HL-60 (cell line): ENCODE results near the gene HSCB.

ENCODE experiments used
- DNase-seq, 2 experiments: peaks; one replicate each; pipeline ENCODE4 v3.0.0-alpha.2; 2010 to 2020; ENCODE audit warnings: low read depth in 1 of 2, low spot score in 1 of 2
- H3K27ac ChIP-seq: fragments of 250-450 bp; sonication (Bioruptor Pico); replicated peaks from 2 replicates; pipeline ENCODE4 v1.5.1; 2020; ENCODE audit warnings: mild to moderate bottlenecking, moderate library complexity
- H3K27me3 ChIP-seq: fragments of 250-450 bp; sonication (Bioruptor Pico); 2 replicates; pipeline ENCODE4 v1.5.1; 2021; ENCODE audit warnings: mild to moderate bottlenecking, moderate library complexity; ENCODE audit not compliant: insufficient read depth, poor library complexity, severe bottlenecking
- H3K4me3 ChIP-seq: replicated peaks from 2 replicates; pipeline ENCODE4 v1.5.1; 2011; ENCODE audit warnings: mild to moderate bottlenecking, control low read depth, low read length; ENCODE audit not compliant: insufficient read depth
- GABPA ChIP-seq: IDR thresholded peaks from 2 replicates; pipeline ENCODE4 v1.6.1; 2012; ENCODE audit warnings: low read depth
- POLR2AphosphoS5 ChIP-seq: IDR thresholded peaks from 2 replicates; pipeline ENCODE4 v1.6.1; 2012; ENCODE audit warnings: low read depth
- REST ChIP-seq: IDR thresholded peaks from 2 replicates; pipeline ENCODE4 v1.6.1; 2012; ENCODE audit warnings: low read depth; ENCODE audit not compliant: insufficient replicate concordance
- SPI1 ChIP-seq: IDR thresholded peaks from 2 replicates; pipeline ENCODE4 v1.6.1; 2012; ENCODE audit warnings: low read depth, mild to moderate bottlenecking, borderline replicate concordance
- TF ChIP-seq, protein P1 (sequence below): IDR thresholded peaks from one replicate; pipeline ENCODE4 v1.5.1; 2011; ENCODE audit warnings: low read length, control low read depth, inconsistent platforms; ENCODE audit not compliant: insufficient read depth

The HSCB gene

DNA sequence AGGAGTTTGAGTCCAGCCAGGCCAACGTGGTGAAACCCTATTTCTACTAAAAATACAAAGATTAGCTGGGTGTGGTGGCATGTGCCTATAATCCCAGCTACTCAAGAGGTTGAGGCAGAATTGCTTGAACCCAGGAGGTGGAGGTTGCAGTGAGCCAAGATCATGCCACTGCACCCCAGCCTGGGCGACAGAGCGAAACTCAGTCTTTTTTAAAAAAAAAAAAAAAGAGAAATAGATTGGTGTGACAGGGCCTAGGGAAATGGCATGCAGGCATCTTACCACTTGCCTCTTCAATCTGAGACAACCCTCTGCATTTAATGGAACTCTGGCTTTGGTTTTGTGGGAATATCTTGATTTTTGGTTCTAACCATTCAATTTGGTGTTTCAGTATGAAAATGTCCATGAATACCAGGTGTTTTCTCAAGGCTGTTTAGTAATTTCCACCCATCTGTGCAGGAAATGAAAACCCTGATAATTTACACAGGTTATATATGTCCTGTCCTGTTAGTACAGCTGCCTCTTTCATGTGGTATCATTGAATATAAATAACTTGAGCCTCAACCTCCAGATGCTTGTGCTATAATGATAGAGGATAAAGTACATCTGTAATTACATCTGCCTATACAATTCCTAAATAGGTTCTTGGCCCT is 50.1 kb downstream of the HSCB start:
- Histone ChIP-seq H3K4me3 (no peak overlapping the region), H3K27ac (no peak overlapping the region), H3K27me3 (no peaks in the 10 kb centered on the region)
- TF ChIP-seq REST (no peak), GABPA (no peak), POLR2AphosphoS5 (no peak)
- TF ChIP-seq, protein P1, sequence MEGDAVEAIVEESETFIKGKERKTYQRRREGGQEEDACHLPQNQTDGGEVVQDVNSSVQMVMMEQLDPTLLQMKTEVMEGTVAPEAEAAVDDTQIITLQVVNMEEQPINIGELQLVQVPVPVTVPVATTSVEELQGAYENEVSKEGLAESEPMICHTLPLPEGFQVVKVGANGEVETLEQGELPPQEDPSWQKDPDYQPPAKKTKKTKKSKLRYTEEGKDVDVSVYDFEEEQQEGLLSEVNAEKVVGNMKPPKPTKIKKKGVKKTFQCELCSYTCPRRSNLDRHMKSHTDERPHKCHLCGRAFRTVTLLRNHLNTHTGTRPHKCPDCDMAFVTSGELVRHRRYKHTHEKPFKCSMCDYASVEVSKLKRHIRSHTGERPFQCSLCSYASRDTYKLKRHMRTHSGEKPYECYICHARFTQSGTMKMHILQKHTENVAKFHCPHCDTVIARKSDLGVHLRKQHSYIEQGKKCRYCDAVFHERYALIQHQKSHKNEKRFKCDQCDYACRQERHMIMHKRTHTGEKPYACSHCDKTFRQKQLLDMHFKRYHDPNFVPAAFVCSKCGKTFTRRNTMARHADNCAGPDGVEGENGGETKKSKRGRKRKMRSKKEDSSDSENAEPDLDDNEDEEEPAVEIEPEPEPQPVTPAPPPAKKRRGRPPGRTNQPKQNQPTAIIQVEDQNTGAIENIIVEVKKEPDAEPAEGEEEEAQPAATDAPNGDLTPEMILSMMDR, result no peak
- no peak for DNase-seq

- no peak overlapping the region for H3K4me3 ChIP-seq
- DNase-seq, result no peak
- TF ChIP-seq POLR2AphosphoS5, result peak; percentile 60; the same call in 1 of the 2 replicates
- no peak for TF ChIP-seq REST
- no peak overlapping the region for H3K27ac ChIP-seq
- H3K27me3 ChIP-seq, result no peaks in the 10 kb centered on the region
Observed at GRCh38 chr22:28792491-28793383, 50.9 kb downstream of the HSCB start.

DNA sequence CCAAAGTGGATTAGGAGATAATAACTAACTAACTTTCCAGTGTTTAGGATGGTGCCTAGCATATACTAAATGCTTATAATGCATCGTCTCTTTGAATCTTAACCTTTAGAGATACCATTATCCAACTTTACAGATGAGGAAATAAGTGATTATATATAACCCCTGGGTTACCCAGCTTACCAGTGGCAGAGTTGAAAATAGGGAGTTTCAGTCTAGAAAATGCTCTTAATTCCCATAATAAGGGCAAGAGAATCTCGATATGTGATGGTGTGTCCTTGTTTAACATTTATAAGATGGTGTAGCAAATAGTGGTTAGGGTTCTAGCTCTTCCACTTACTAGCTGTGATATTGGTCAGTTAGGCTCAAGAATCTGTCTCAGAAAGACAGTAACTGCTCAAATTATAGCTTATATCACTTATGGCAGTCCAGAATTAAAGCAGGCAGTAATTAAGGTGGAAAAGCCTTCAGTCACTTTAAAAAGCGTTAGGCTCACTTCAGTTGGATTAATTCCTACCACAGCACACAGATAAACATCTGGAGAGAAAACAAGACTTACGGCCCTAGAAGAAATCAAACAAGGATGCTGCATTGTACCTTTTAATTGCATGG is 52.2 kb downstream of the HSCB start:
- TF ChIP-seq REST (no peak), SPI1 (no peak), GABPA (no peak), POLR2AphosphoS5 (no peak; the same call in 1 of the 2 replicates)
- TF ChIP-seq, protein P1, result no peak
- H3K27ac ChIP-seq, result no peak overlapping the region
- H3K27me3 ChIP-seq, result no peaks in the 10 kb centered on the region
- no peak overlapping the region for H3K4me3 ChIP-seq
- DNase-seq, result no peak
